ENCODE results near the gene ESRRB.
"Not testable (repeated sequence)": the region's sequence is repeated elsewhere in the genome, so short reads cannot be mapped to it uniquely, and the experiment has no call there.

Gene ESRRB

DNA sequence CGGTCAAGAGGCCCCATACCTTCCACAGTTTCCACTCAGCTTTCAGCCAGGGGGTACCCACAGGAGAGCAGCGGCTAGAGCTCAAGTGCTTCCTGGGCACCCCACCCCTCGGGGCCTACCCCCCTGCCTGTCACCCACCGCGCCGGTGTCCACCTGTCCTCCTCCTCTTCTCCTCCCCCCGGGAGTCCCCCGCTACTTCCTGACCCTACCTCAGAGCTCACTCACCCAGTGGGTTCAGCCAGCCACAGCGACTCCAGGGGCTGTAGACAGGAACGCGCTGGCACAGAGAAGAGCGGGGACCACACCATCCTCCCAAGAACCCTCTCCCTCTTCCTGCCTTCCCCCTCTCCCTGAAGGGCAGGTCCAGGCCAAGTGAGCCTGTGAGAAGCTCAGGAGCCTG, 123.0 kb downstream of the ESRRB start:
- no peak for DNase-seq

DNA sequence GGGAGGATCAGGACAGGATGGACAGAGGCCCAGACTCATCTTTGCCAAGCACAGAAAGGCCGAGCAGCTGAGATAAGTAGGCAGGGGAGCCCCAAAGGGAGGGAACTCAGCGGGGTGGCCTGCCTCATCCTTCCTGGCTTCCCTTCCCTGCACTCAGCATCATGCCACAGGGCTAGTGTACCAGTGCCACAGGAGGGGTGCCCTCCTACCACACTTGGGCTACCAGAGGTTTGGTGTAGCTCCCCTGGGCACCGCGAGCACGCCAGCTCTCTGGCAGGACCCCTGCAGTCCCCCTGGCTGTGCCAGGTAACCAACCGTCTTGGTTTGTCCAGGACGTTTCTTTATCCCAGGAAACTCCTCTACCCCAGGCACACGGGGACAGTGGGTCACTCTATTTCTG, 123.5 kb downstream of the ESRRB start:
- DNase-seq, result no peak

DNA sequence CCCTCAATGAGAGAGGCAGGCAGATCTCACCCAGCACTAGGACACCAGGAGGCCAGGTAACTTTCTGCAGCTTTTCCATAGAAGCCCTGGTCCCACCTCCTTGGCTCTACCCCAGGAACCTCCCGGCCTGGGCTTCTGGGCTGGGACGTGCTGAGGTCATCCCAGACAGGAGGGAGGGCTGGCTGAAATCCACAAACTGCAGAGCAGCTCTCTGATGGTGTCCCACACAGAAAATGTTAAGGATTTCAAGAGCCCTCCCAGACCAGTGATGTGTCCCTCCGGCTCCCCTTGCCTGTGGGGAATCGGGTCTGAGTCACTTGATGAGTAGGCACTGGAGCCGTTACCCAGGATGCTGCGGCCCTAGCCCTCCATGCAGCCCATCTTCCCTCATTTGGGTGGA, 124.1 kb downstream of the ESRRB start:
- no peak for DNase-seq

- DNase-seq, result no peak
Observed at GRCh38 chr14:76500480-76500879, 124.5 kb downstream of the ESRRB start.

- no peak for DNase-seq
Observed at GRCh38 chr14:76501156-76501720, 125.3 kb downstream of the ESRRB start.

DNA sequence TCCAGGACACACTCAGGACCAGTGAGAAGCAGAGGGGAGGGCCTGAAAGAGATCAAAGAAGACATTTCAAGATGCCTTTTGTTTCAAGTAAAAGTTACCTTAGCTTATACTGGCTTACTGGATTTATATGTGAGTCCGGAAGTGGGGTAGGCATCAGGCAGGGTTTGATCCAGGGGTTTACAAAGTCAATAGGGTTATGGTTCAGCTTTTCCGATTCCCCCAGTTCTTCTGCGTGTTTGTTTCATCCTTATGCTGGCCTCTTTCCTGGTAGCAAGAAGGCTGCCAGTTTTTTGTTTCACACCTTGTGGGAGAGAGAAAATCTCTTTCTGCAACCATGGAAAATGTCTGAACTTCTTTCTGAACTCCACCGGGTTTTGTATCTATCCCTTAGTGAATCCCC, 126.3 kb downstream of the ESRRB start:
- DNase-seq, result no peak

GRCh38 chr14:76502638-76503037, 126.7 kb downstream of the ESRRB start:
- DNase-seq, result no peak

DNA sequence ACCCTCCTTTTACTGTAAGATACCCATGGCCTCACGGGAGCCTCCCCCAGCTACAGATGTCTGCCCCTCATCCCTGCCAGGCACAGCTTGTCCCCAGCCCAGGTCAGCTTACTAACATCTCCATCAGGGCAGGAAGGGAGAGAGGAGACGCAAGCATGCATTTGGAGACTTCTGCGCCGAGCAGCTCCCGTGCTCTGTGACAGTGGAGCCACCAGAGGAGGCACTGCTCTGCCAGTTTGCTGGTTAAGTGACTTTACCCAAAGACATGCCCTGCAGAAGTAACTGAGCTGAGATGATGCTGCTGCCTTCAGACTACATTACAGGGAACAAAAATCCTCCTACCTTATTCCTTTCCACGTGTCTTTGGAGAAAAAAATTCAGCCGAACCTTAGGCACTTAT, 133.4 kb downstream of the ESRRB start:
- DNase-seq, result no peak

- DNase-seq, result no peak
Observed at GRCh38 chr14:76510181-76510580, 134.2 kb downstream of the ESRRB start.

- peak; percentile 4 for DNase-seq
Observed at GRCh38 chr14:76514213-76514998, 138.5 kb downstream of the ESRRB start.

GRCh38 chr14:76516884-76517283, 140.9 kb downstream of the ESRRB start:
- no peak for DNase-seq

- no peak for DNase-seq
Observed at GRCh38 chr14:76518366-76518765, 142.4 kb downstream of the ESRRB start.

DNA sequence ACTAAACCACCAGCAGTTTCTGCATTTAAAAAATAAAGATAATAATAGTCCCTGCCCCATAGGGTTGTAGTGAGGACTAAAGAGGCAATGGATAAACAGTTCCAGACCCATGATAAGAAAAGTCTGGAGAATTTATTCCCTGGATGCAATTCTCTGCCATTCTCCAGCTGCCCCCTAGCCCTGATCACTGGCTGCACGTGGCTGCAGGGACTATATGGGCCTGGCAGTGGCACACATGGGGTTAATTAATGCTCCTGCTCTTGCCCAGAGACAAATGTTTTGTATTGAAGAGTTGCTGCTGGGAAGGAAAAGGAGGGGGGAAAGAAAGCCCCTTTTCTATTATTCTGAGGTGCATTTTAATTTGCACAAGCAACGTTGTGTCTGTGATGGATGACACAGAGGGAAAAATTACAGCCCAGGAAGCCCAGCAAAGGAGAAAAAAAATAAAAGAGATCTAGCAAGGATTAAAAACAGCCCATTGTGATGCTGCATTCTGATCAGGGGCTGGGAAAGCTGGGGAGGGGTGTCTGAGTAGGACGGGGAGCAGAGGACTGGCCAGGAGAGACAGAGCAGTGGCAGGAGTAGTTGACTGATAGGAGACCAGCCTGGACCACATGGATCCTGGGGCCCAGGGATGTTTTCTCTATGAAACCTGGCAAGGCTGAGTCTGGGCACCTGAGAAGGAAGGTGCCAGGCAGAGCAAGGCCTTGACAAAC, 149.3 kb downstream of the ESRRB start:
- DNase-seq, result no peak

DNA sequence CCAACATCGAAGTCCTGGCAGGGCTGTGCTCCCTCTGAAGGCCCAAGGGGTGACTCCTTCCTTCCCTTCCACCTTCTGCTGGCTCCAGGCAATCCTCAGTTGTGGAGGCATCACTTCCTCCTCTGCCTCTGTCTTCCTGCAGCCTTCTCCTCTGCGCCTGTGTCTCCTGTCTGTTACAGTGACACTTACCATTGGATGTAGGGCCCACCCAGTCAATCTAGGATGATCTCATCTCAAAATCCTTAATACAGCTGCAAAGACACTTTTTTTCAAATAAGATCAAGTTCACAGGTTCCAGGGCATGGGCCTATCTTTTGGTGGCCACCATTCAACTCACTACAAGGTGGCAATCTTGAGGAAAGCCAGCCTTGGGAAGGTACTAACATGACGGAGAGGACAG, 155.1 kb downstream of the ESRRB start:
- no peak for DNase-seq

- no peak for DNase-seq
Observed at GRCh38 chr14:76531821-76532318, 155.9 kb downstream of the ESRRB start.

DNA sequence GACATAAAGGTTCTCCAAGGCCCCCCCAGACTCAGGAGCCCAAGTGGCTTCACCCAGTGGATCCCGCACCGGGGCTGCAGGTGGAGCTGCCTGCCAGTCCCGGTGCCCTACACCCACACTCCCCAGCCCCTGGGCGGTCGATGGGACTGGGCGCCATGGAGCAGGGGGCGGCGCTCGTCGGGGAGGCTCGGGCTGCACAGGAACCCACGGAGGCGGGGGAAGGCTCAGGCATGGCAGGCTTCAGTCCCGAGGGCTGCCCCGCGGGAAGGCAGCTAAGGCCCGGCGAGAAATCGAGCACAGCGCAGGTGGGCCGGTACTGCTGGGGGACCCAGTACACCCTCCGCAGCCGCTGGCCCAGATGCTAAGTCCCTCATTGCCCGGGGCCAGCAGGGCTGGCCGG, 160.7 kb downstream of the ESRRB start:
- not testable (repeated sequence) for DNase-seq

- no peak for DNase-seq
Observed at GRCh38 chr14:76537906-76538647, 162.1 kb downstream of the ESRRB start.

DNA sequence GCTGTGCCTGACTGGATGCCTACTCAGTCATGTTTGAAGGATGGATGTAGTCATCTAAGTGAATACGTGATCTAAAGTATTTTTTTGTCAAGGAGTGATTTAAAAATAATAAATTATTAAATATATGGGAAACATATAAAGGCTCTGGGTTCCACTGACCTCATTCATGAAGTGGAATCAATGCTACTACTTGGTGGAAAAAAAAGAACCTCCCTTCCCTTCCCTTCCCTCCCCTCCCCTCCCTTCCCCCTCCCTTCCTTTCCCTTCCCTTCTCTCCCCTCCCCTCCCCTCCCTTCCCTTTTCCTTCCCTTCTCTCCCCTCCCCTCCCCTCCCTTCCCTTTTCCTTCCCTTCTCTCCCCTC, 162.7 kb downstream of the ESRRB start:
- DNase-seq, result no peak

- no peak for DNase-seq
Observed at GRCh38 chr14:76539130-76539529, 163.2 kb downstream of the ESRRB start.

DNA sequence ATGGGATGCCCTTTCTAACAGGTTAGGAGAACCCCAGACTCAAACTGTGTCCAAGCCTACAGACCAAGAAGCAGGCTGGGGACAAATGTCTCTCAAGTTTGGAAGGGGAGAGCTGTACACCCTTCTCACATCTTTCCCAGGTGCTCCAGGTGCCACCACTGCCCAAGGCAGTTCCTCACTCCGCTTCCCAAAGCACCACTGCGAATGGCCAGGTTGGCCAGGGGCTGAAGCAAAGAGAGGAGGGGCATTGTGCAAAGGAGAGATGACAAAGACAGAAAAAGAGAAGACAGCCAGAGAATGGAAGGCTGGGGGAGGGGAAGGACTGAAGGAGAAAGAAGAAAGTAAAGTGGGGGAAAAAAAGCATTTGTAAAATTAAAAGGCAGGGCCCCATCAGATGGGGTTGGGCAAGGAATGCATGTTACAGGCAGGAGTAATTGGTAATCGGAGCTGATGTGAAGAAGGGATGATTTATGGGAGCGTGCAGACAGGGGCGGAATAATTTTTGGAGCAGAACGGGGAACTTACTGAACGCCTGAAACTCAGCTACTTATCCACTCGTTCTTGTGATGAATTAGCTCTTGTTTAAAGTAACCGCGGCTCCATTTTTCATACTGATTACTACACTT, 165.8 kb downstream of the ESRRB start:
- DNase-seq, result no peak

DNA sequence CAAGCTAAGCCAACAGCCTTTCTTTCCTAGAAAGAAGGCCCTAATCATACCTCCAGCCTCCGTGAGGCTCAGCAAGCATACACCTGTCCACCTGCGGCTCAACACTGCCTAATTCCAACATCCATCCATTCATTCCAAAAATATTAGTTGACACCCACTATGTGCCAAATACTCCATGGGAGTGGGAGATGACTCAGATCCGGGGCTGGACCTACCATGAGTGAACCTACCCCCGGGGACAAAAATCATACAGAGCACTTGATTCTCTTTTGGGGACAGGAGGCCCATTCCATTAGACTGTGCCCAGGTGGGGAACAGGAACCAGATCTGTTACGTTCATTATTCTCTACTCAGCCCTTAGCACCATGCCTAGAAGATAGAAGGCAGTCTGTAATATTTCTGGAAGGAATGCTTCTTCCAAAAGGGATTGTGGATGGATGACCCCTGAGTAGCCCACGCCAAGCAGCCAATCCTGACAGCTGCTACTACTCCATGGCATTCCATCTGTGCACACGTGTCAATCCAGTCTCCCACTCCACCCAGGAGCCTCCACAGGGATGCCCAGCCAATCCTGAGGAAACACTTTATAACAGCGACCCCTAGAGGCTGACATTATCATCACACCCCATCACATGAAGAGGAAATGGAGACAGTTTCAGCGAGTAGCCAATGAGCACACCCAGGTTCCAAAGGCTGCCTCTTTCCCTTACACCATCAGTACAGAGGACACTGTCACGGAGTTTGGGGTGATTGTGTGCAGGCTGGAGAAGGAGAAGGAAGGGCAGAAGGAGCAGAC, 170.7 kb downstream of the ESRRB start:
- no peak for DNase-seq

GRCh38 chr14:76547831-76548230, 171.9 kb downstream of the ESRRB start:
- no peak for DNase-seq

Measured in NCI-H1436 (cell line).